Measurements from ENCODE around the gene MBD3L5. TPM values are rescaled to one million over a fixed set of nuclear protein-coding genes. Genes with fewer than 3 reads are reported as not detected.

Gene MBD3L5
- polyA plus RNA-seq, 3 donors: not detected

- WGBS (ENCODE audit: insufficient coverage): 93% methylated on average over 1 of the region's 1 CpG
These were observed 35.3 kb upstream of the MBD3L5 start for GRCh38 chr19:6995054-6995453.

GRCh38 chr19:6996810-6997209, 33.6 kb upstream of the MBD3L5 start:
- H3K79me2 ChIP-seq (ENCODE audit: insufficient read depth, low read length): no peaks in the 10 kb centered on the region
- H3K4me3 ChIP-seq (replicated peaks in 1 of 3; ENCODE audit: low read depth in 2 of 3, low read length in 3 of 3): peak overlapping the region in 1 of 3 experiments; percentile 37
- H3K27ac ChIP-seq (ENCODE audit: low read depth in 1 of 2, low read length in 2 of 2): no peak overlapping the region
- peaks cover 6 to 14% (median 9%) of the 10 kb centered on the region in 7 donors for H3K9me3 Mint-ChIP-seq
- intact Hi-C loops (cut with micrococcal nuclease): no loop called here
- no peak overlapping the region for H2AFZ ChIP-seq (ENCODE audit: insufficient read depth, low read depth, low read length, poor library complexity, severe bottlenecking)
- no peaks in the 10 kb centered on the region for H4K20me1 ChIP-seq (ENCODE audit: insufficient read depth, low read length)
- no peaks in the 10 kb centered on the region for H3K9me3 ChIP-seq (replicated peaks in 1 of 2; ENCODE audit: control insufficient read depth in 1 of 2, insufficient read depth in 1 of 2, low read length in 2 of 2)
- H3K4me1 Mint-ChIP-seq: peaks cover 29% of the 10 kb centered on the region
- DNase-seq: no peak
- no peaks in the 10 kb centered on the region for H3K36me3 ChIP-seq (replicated peaks in 1 of 2; ENCODE audit: control insufficient read depth in 1 of 2, insufficient read depth in 2 of 2, low read length in 2 of 2)
- peaks cover 1 to 3% (median 2%) of the 10 kb centered on the region in 3 donors for H3K27me3 Mint-ChIP-seq (ENCODE audit: low read depth in 3 of 3)
- no peaks in the 10 kb centered on the region for H3K27me3 ChIP-seq (ENCODE audit: control insufficient read depth in 2 of 2, insufficient read depth in 2 of 2, low read length in 2 of 2)
- peak overlapping the region in 1 of 2 donors; percentile 88 for H3K4me3 Mint-ChIP-seq
- H3K4me1 ChIP-seq (ENCODE audit: control insufficient read depth in 1 of 2, insufficient read depth in 2 of 2, low read length in 2 of 2): peaks cover 38 to 51% of the 10 kb centered on the region in 2 donors
- H3K4me2 ChIP-seq (replicated peaks; ENCODE audit: extremely low read depth, low read length, poor library complexity, severe bottlenecking): no peak overlapping the region
- H3K36me3 Mint-ChIP-seq: no peaks in the 10 kb centered on the region
- WGBS (ENCODE audit: insufficient coverage): no CpG with 5 or more reads among the region's 4 CpGs
- H3K27ac Mint-ChIP-seq: peak overlapping the region in 1 of 7 donors; percentile 92
- TF ChIP-seq CTCF (IDR thresholded peaks at IDR 0.05): no peak
- H3K9ac ChIP-seq (ENCODE audit: insufficient read depth, low read length, poor library complexity, severe bottlenecking): no peak overlapping the region

More at GRCh38 chr19:6995054-6995453, 35.3 kb upstream of the MBD3L5 start:
- H3K4me3 ChIP-seq (replicated peaks in 1 of 3; ENCODE audit: low read depth in 2 of 3, low read length in 3 of 3): no peak overlapping the region
- H3K27me3 ChIP-seq (ENCODE audit: control insufficient read depth in 2 of 2, insufficient read depth in 2 of 2, low read length in 2 of 2): no peaks in the 10 kb centered on the region
- H3K4me1 ChIP-seq (ENCODE audit: control insufficient read depth in 1 of 2, insufficient read depth in 2 of 2, low read length in 2 of 2): peaks cover 24 to 33% of the 10 kb centered on the region in 2 donors
- H3K27ac ChIP-seq (ENCODE audit: low read depth in 1 of 2, low read length in 2 of 2): no peak overlapping the region
- no peak overlapping the region for H3K27ac Mint-ChIP-seq
- intact Hi-C loops (cut with micrococcal nuclease): no loop called here
- H3K4me2 ChIP-seq (replicated peaks; ENCODE audit: extremely low read depth, low read length, poor library complexity, severe bottlenecking): no peak overlapping the region
- peaks cover 6 to 14% (median 9%) of the 10 kb centered on the region in 7 donors for H3K9me3 Mint-ChIP-seq
- DNase-seq: no peak
- H4K20me1 ChIP-seq (ENCODE audit: insufficient read depth, low read length): no peaks in the 10 kb centered on the region
- H3K4me3 Mint-ChIP-seq: no peak overlapping the region
- no peak for TF ChIP-seq CTCF (IDR thresholded peaks at IDR 0.05)
- peaks cover 17% of the 10 kb centered on the region for H3K4me1 Mint-ChIP-seq
- peaks cover 3 to 5% (median 4%) of the 10 kb centered on the region in 3 donors for H3K27me3 Mint-ChIP-seq (ENCODE audit: low read depth in 3 of 3)
- no peaks in the 10 kb centered on the region for H3K79me2 ChIP-seq (ENCODE audit: insufficient read depth, low read length)
- H3K9me3 ChIP-seq (replicated peaks in 1 of 2; ENCODE audit: control insufficient read depth in 1 of 2, insufficient read depth in 1 of 2, low read length in 2 of 2): no peaks in the 10 kb centered on the region
- H2AFZ ChIP-seq (ENCODE audit: insufficient read depth, low read depth, low read length, poor library complexity, severe bottlenecking): no peak overlapping the region
- no peak overlapping the region for H3K9ac ChIP-seq (ENCODE audit: insufficient read depth, low read length, poor library complexity, severe bottlenecking)
- no peaks in the 10 kb centered on the region for H3K36me3 ChIP-seq (replicated peaks in 1 of 2; ENCODE audit: control insufficient read depth in 1 of 2, insufficient read depth in 2 of 2, low read length in 2 of 2)
- no peaks in the 10 kb centered on the region for H3K36me3 Mint-ChIP-seq

Data from CD14-positive monocyte (primary cell).